SK-N-SH (cell line): ENCODE data around the gene CX3CR1. TPM values are rescaled to one million over a fixed set of nuclear protein-coding genes. Genes with fewer than 3 reads are reported as not detected.

Source experiments
- CTCF ChIA-PET: fragments of 300-600, 350-600 bp; formaldehyde crosslinking; extraction: SDS; loops from one replicate; lab custom pipeline; 2021; lab: Yijun Ruan, JAX
- POLR2A ChIA-PET: fragments of 350-600 bp; sonication (Branson Sonifier 250); formaldehyde crosslinking; extraction: SDS; loops from one replicate; lab custom pipeline; 2020; ENCODE audit warnings: antibody characterized with exemption, inconsistent platforms; lab: Yijun Ruan, JAX
- DNase-seq: peaks from one replicate; pipeline ENCODE4 v3.0.0; 2012
- H2AFZ ChIP-seq: fragments of 200-600 bp; sonication (generic); 2 replicates; pipeline ENCODE4 v1.8.1; 2016; ENCODE audit warnings: antibody characterized with exemption, mild to moderate bottlenecking, low read depth
- H3F3A ChIP-seq: fragments of 200-600 bp; sonication (generic); replicated peaks from 2 replicates; pipeline ENCODE3; 2016; ENCODE audit warnings: antibody characterized with exemption, mild to moderate bottlenecking; ENCODE audit not compliant: insufficient read depth
- H3K27ac ChIP-seq, 2 experiments: fragments of 200-500 bp in 1 of 2; fragments of 200-600 bp in 1 of 2; sonication (Bioruptor generic) in 1 of 2; sonication (generic), shearing (Covaris generic) in 1 of 2; 2 replicates each; pipeline versions ENCODE4 v1.5.1 to v1.6.1; 2014 to 2016; ENCODE audit warnings: low read depth in 2 of 2, inconsistent platforms in 1 of 2, low read length in 1 of 2, mild to moderate bottlenecking in 1 of 2, mixed read lengths in 1 of 2
- H3K27me3 ChIP-seq: fragments of 200-600 bp; sonication (generic), shearing (Covaris generic); 2 replicates; pipeline ENCODE4 v1.6.1; 2016; ENCODE audit warnings: mixed run types; ENCODE audit not compliant: insufficient read depth
- H3K36me3 ChIP-seq, 2 experiments: fragments of 200-500 bp in 1 of 2; fragments of 200-600 bp in 1 of 2; sonication (Bioruptor generic) in 1 of 2; sonication (generic) in 1 of 2; replicated peaks in 1 of 2; 2 replicates each; pipeline versions ENCODE3 to v1.5.1; 2014 to 2016; ENCODE audit warnings: low read length in 1 of 2, mild to moderate bottlenecking in 1 of 2; ENCODE audit not compliant: insufficient read depth in 2 of 2, control insufficient read depth in 1 of 2
- H3K4me1 ChIP-seq, 2 experiments: fragments of 200-500 bp in 1 of 2; fragments of 200-600 bp in 1 of 2; sonication (Bioruptor generic) in 1 of 2; sonication (generic), shearing (Covaris generic) in 1 of 2; 2 replicates each; pipeline versions ENCODE4 v1.5.1 to v1.6.1; 2014 to 2016; ENCODE audit warnings: low read depth in 1 of 2, low read length in 1 of 2, mixed run types in 1 of 2; ENCODE audit not compliant: insufficient read depth in 2 of 2, control insufficient read depth in 1 of 2
- H3K4me2 ChIP-seq: fragments of 200-600 bp; sonication (generic), shearing (Covaris generic); 2 replicates; pipeline ENCODE4 v1.6.1; 2017; ENCODE audit warnings: mixed run types
- H3K4me3 ChIP-seq, 2 experiments: fragments of 200-500 bp in 1 of 2; fragments of 200-600 bp in 1 of 2; sonication (Bioruptor generic) in 1 of 2; sonication (generic), shearing (Covaris generic) in 1 of 2; 2 replicates each; pipeline versions ENCODE4 v1.5.1 to v1.8.1; 2014 to 2016; ENCODE audit warnings: low read depth in 2 of 2, inconsistent platforms in 1 of 2, low read length in 1 of 2, mild to moderate bottlenecking in 1 of 2, mixed read lengths in 1 of 2, moderate library complexity in 1 of 2
- H3K79me2 ChIP-seq: fragments of 200-600 bp; sonication (generic); 2 replicates; pipeline ENCODE4 v1.8.1; 2017; ENCODE audit warnings: mild to moderate bottlenecking; ENCODE audit not compliant: insufficient read depth
- H3K9ac ChIP-seq: fragments of 200-600 bp; sonication (generic); 2 replicates; pipeline ENCODE4 v1.6.1; 2017; ENCODE audit warnings: mixed run types
- H3K9me2 ChIP-seq: fragments of 200-600 bp; sonication (generic); 2 replicates; pipeline ENCODE4 v1.6.1; 2017; ENCODE audit warnings: mixed run types
- H3K9me3 ChIP-seq: fragments of 200-600 bp; sonication (generic); 2 replicates; pipeline ENCODE4 v1.6.1; 2017; ENCODE audit warnings: mixed run types, mild to moderate bottlenecking, moderate library complexity
- H4K20me1 ChIP-seq: fragments of 200-600 bp; sonication (generic); 2 replicates; pipeline ENCODE4 v1.6.1; 2017; ENCODE audit warnings: mild to moderate bottlenecking, mixed run types; ENCODE audit not compliant: insufficient read depth
- CHD2 ChIP-seq: fragments of 150-350 bp; IDR thresholded peaks from 2 replicates; pipeline ENCODE4 v1.6.1; 2018; ENCODE audit warnings: low read length; ENCODE audit not compliant: partially characterized antibody
- FOSL2 ChIP-seq: IDR thresholded peaks from 2 replicates; pipeline ENCODE4 v1.4.0; 2012; ENCODE audit warnings: low read depth, mild to moderate bottlenecking, moderate library complexity, borderline replicate concordance
- GABPA ChIP-seq: IDR thresholded peaks from 2 replicates; pipeline ENCODE4 v1.4.0; 2012; ENCODE audit warnings: low read depth, mild to moderate bottlenecking
- GATA2 ChIP-seq: sonication (generic); formaldehyde crosslinking; IDR thresholded peaks from 2 replicates; pipeline ENCODE4 v1.5.0; 2020; ENCODE audit warnings: mild to moderate bottlenecking, missing genetic modification reagents
- JUND ChIP-seq: IDR thresholded peaks from 2 replicates; pipeline ENCODE4 v1.4.0; 2012
- MEF2A ChIP-seq: IDR thresholded peaks from 2 replicates; pipeline ENCODE4 v1.4.0; 2012; ENCODE audit warnings: low read depth, borderline replicate concordance
- MXI1 ChIP-seq: IDR thresholded peaks from 2 replicates; pipeline ENCODE4 v1.6.1; 2012; ENCODE audit warnings: mild to moderate bottlenecking, low read depth, low read length, improper control_type of control experiment
- NRF1 ChIP-seq: IDR thresholded peaks from 2 replicates; pipeline ENCODE4 v1.6.1; 2012; ENCODE audit warnings: low read depth, mild to moderate bottlenecking, low read length
- POLR2AphosphoS5 ChIP-seq: IDR thresholded peaks from 2 replicates; pipeline ENCODE4 v1.6.1; 2012; ENCODE audit warnings: low read depth, low read length
- RAD21 ChIP-seq: IDR thresholded peaks from 2 replicates; pipeline ENCODE4 v1.6.1; 2012; ENCODE audit warnings: mild to moderate bottlenecking, low read length
- RCOR1 ChIP-seq: fragments of 150-350 bp; IDR thresholded peaks from 2 replicates; pipeline ENCODE4 v1.6.1; 2017; ENCODE audit warnings: antibody characterized with exemption, low read length
- RXRA ChIP-seq: IDR thresholded peaks from 2 replicates; pipeline ENCODE4 v1.4.0; 2012; ENCODE audit warnings: low read depth, mild to moderate bottlenecking, borderline replicate concordance
- SIN3A ChIP-seq: IDR thresholded peaks from 2 replicates; pipeline ENCODE4 v1.6.1; 2012; ENCODE audit warnings: low read depth, mild to moderate bottlenecking, low read length, moderate library complexity, borderline replicate concordance
- TEAD4 ChIP-seq: IDR thresholded peaks from 2 replicates; pipeline ENCODE4 v1.4.0; 2012; ENCODE audit warnings: mild to moderate bottlenecking, borderline replicate concordance; ENCODE audit not compliant: insufficient read depth
- YY1 ChIP-seq: IDR thresholded peaks from 2 replicates; pipeline ENCODE4 v1.4.0; 2012; ENCODE audit warnings: low read depth, mild to moderate bottlenecking
- WGBS: methylation state at CpG from one replicate; pipeline ENCODE4 v1.1.6; 2017; ENCODE audit warnings: low lambda C conversion rate; 5-methylcytosine and 5-hydroxymethylcytosine counted together
- polyA plus RNA-seq, 3 experiments: library from polyadenylated mRNA; depleted of rRNA; stranded (reverse); fragments of >200 nt; gene quantifications; 2 replicates each; pipeline ENCODE4 v1.2.3, GENCODE V29; 2012
- TF ChIP-seq, protein P1 (sequence below): fragments of 150-350 bp; IDR thresholded peaks from 2 replicates; pipeline ENCODE4 v1.6.1; 2016; ENCODE audit warnings: mild to moderate bottlenecking, low read depth, low read length
- TF ChIP-seq, protein P2 (sequence below): IDR thresholded peaks from 2 replicates; pipeline ENCODE4 v1.4.0; 2012; ENCODE audit warnings: low read depth, borderline replicate concordance
- TF ChIP-seq, protein P3 (sequence below): fragments of 200-600 bp; sonication (generic); IDR thresholded peaks from 2 replicates; pipeline ENCODE4 v1.6.1; 2017; ENCODE audit warnings: antibody characterized with exemption, mild to moderate bottlenecking, moderate library complexity
- TF ChIP-seq, protein P4 (sequence below): IDR thresholded peaks from 2 replicates; pipeline ENCODE4; 2012
- TF ChIP-seq, protein P5 (sequence below): IDR thresholded peaks from 2 replicates; pipeline ENCODE4 v1.4.0; 2012; ENCODE audit warnings: low read depth

CX3CR1 gene
- polyA plus RNA-seq, 1 of the 3 experiments (the other 2 are of a cell fraction) = not detected

DNA sequence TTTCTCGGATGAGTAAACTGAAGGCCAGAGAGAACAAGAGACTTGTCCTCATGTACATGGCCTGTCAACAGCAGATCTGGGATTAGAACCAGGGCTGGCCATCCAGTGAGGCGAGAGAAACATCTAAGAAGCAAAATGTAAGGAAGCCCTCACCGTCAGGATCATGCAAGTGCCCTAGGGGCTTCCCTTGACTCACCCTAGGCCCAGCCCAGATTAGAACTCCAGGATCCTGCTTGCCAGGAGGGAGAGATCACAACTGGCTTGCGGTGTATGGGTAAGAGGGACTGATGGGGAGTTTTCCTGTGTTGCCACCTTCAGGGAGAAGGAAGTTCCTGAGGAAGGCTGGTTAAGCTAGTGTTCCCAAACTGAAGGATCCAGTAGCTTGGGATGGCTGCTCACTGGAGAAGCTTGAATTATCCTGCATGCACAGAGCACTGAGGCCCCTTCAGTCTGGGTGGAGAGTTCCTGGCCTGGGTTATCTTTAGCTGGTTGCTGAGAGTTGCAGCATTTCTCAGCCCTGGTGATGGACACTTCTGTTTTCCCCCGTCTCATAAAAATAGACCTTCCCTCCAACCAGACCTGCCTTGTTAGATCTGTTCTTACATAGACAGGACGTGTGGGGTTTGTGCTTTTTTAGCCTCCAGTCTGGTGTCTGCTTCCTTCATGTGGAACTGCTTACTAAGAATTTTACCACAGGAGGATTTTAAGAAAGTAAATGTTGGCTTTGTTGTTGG lies 59.3 kb downstream of the CX3CR1 start:
- H3K4me1 ChIP-seq = no peaks in the 10 kb centered on the region; a peak in 1 of 4 replicates
- H3K79me2 ChIP-seq = no peaks in the 10 kb centered on the region
- no peaks in the 10 kb centered on the region for H4K20me1 ChIP-seq
- no peak overlapping the region for H3K27ac ChIP-seq
- no peak overlapping the region for H3K4me3 ChIP-seq
- H3K27me3 ChIP-seq = peaks cover 8% of the 10 kb centered on the region; the same call in 1 of the 2 replicates
- H3K36me3 ChIP-seq = no peaks in the 10 kb centered on the region
- no peaks in the 10 kb centered on the region for H3K9me3 ChIP-seq
- H3K4me2 ChIP-seq = no peak overlapping the region
- H3K9me2 ChIP-seq = no peaks in the 10 kb centered on the region
- H3F3A ChIP-seq = no peaks in the 10 kb centered on the region
- ChIA-PET CTCF (interaction anchor here (2.1 kb wide), 1 partner anchor 68 kb away, joined by 7 read pairs; no protein-coding TSS in a partner anchor), POLR2A (no interaction called here)
- TF ChIP-seq SIN3A (no peak), CHD2 (no peak), JUND (no peak), RXRA (no peak), TEAD4 (no peak), YY1 (no peak), RAD21 (no peak), RCOR1 (no peak), POLR2AphosphoS5 (no peak), GATA2 (CRISPR knock-in tag) (no peak), NRF1 (no peak), MEF2A (no peak), FOSL2 (no peak), MXI1 (no peak), GABPA (no peak)
- TF ChIP-seq, protein P1, sequence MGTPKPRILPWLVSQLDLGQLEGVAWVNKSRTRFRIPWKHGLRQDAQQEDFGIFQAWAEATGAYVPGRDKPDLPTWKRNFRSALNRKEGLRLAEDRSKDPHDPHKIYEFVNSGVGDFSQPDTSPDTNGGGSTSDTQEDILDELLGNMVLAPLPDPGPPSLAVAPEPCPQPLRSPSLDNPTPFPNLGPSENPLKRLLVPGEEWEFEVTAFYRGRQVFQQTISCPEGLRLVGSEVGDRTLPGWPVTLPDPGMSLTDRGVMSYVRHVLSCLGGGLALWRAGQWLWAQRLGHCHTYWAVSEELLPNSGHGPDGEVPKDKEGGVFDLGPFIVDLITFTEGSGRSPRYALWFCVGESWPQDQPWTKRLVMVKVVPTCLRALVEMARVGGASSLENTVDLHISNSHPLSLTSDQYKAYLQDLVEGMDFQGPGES = no peak
- TF ChIP-seq, protein P2, sequence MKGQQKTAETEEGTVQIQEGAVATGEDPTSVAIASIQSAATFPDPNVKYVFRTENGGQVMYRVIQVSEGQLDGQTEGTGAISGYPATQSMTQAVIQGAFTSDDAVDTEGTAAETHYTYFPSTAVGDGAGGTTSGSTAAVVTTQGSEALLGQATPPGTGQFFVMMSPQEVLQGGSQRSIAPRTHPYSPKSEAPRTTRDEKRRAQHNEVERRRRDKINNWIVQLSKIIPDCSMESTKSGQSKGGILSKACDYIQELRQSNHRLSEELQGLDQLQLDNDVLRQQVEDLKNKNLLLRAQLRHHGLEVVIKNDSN = no peak
- TF ChIP-seq, protein P3, sequence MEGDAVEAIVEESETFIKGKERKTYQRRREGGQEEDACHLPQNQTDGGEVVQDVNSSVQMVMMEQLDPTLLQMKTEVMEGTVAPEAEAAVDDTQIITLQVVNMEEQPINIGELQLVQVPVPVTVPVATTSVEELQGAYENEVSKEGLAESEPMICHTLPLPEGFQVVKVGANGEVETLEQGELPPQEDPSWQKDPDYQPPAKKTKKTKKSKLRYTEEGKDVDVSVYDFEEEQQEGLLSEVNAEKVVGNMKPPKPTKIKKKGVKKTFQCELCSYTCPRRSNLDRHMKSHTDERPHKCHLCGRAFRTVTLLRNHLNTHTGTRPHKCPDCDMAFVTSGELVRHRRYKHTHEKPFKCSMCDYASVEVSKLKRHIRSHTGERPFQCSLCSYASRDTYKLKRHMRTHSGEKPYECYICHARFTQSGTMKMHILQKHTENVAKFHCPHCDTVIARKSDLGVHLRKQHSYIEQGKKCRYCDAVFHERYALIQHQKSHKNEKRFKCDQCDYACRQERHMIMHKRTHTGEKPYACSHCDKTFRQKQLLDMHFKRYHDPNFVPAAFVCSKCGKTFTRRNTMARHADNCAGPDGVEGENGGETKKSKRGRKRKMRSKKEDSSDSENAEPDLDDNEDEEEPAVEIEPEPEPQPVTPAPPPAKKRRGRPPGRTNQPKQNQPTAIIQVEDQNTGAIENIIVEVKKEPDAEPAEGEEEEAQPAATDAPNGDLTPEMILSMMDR = no peak
- TF ChIP-seq, protein P4, sequence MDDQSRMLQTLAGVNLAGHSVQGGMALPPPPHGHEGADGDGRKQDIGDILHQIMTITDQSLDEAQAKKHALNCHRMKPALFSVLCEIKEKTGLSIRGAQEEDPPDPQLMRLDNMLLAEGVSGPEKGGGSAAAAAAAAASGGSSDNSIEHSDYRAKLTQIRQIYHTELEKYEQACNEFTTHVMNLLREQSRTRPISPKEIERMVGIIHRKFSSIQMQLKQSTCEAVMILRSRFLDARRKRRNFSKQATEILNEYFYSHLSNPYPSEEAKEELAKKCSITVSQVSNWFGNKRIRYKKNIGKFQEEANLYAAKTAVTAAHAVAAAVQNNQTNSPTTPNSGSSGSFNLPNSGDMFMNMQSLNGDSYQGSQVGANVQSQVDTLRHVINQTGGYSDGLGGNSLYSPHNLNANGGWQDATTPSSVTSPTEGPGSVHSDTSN = no peak
- TF ChIP-seq, protein P5, sequence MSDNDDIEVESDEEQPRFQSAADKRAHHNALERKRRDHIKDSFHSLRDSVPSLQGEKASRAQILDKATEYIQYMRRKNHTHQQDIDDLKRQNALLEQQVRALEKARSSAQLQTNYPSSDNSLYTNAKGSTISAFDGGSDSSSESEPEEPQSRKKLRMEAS = no peak
- DNase-seq = no peak
- WGBS = 27% methylated on average over 5 of the region's 6 CpGs
- no peak overlapping the region for H3K9ac ChIP-seq
- H2AFZ ChIP-seq = no peak overlapping the region
